ENCODE measurements around the gene GPC5.

DNA sequence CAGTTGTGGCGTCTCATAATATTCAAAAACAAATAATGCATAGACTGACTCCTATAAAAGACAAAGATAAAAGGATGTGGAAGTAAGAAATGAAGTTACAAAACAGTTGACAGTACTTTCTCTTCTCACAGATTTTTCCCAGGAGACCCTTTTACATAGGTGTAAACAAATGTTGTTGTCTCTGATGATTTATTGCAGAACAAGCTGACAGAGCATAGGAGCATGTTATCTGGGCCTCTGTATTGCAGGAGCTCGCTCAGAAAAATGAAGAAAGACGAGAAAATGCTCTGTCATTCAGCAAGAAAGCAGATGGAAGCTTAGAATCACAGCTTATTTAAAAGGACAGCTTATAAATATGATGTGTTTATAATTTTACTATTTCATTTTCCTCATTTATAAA lies 1474.6 kb downstream of the GPC5 start:
- TF ChIP-seq EGR1 (IDR thresholded peaks at IDR 0.05) (no peak), YY1 (IDR thresholded peaks at IDR 0.05; ENCODE audit: low read depth) (no peak), RAD21 (IDR thresholded peaks at IDR 0.05; ENCODE audit: low read depth) (no peak), FOXM1 (IDR thresholded peaks at IDR 0.05; ENCODE audit: borderline replicate concordance, low read depth) (no peak), CEBPB (IDR thresholded peaks at IDR 0.05) (no peak), TEAD4 (IDR thresholded peaks at IDR 0.05) (no peak), EP300 (IDR thresholded peaks at IDR 0.05; ENCODE audit: borderline replicate concordance) (no peak), TAF1 (IDR thresholded peaks at IDR 0.05; ENCODE audit: low read depth) (no peak), NFIC (IDR thresholded peaks at IDR 0.05) (no peak), CREB1 (IDR thresholded peaks at IDR 0.05; ENCODE audit: low read depth) (no peak)
- TF ChIP-seq, protein P1, sequence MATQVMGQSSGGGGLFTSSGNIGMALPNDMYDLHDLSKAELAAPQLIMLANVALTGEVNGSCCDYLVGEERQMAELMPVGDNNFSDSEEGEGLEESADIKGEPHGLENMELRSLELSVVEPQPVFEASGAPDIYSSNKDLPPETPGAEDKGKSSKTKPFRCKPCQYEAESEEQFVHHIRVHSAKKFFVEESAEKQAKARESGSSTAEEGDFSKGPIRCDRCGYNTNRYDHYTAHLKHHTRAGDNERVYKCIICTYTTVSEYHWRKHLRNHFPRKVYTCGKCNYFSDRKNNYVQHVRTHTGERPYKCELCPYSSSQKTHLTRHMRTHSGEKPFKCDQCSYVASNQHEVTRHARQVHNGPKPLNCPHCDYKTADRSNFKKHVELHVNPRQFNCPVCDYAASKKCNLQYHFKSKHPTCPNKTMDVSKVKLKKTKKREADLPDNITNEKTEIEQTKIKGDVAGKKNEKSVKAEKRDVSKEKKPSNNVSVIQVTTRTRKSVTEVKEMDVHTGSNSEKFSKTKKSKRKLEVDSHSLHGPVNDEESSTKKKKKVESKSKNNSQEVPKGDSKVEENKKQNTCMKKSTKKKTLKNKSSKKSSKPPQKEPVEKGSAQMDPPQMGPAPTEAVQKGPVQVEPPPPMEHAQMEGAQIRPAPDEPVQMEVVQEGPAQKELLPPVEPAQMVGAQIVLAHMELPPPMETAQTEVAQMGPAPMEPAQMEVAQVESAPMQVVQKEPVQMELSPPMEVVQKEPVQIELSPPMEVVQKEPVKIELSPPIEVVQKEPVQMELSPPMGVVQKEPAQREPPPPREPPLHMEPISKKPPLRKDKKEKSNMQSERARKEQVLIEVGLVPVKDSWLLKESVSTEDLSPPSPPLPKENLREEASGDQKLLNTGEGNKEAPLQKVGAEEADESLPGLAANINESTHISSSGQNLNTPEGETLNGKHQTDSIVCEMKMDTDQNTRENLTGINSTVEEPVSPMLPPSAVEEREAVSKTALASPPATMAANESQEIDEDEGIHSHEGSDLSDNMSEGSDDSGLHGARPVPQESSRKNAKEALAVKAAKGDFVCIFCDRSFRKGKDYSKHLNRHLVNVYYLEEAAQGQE (IDR thresholded peaks at IDR 0.05; ENCODE audit: low read depth), result no peak
- TF ChIP-seq, protein P2, sequence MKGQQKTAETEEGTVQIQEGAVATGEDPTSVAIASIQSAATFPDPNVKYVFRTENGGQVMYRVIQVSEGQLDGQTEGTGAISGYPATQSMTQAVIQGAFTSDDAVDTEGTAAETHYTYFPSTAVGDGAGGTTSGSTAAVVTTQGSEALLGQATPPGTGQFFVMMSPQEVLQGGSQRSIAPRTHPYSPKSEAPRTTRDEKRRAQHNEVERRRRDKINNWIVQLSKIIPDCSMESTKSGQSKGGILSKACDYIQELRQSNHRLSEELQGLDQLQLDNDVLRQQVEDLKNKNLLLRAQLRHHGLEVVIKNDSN (IDR thresholded peaks at IDR 0.05), result no peak
- TF ChIP-seq, protein P3, sequence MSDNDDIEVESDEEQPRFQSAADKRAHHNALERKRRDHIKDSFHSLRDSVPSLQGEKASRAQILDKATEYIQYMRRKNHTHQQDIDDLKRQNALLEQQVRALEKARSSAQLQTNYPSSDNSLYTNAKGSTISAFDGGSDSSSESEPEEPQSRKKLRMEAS (IDR thresholded peaks at IDR 0.05), result no peak
